Measurements from ENCODE around the gene USP28. TPM values are rescaled to one million over a fixed set of nuclear protein-coding genes. Genes with fewer than 3 reads are reported as not detected.

The USP28 gene
- polyA plus RNA-seq, 1 experiment, result 38.7 TPM

- no peak overlapping the region for H3K27ac ChIP-seq (ENCODE audit: low read depth, low read length)
- ChIA-PET POLR2A (no interaction called here), CTCF (interaction anchor here (1.8 to 4.0 kb wide), 2 partner anchors 33 to 35 kb away, joined by 5 to 23 read pairs; no protein-coding TSS in a partner anchor)
- H3K9me3 ChIP-seq (ENCODE audit: control insufficient read depth, insufficient read depth, low read length), result no peaks in the 10 kb centered on the region
- H3K4me3 ChIP-seq (ENCODE audit: low read depth, low read length), result no peak overlapping the region
- TF ChIP-seq, protein P1, sequence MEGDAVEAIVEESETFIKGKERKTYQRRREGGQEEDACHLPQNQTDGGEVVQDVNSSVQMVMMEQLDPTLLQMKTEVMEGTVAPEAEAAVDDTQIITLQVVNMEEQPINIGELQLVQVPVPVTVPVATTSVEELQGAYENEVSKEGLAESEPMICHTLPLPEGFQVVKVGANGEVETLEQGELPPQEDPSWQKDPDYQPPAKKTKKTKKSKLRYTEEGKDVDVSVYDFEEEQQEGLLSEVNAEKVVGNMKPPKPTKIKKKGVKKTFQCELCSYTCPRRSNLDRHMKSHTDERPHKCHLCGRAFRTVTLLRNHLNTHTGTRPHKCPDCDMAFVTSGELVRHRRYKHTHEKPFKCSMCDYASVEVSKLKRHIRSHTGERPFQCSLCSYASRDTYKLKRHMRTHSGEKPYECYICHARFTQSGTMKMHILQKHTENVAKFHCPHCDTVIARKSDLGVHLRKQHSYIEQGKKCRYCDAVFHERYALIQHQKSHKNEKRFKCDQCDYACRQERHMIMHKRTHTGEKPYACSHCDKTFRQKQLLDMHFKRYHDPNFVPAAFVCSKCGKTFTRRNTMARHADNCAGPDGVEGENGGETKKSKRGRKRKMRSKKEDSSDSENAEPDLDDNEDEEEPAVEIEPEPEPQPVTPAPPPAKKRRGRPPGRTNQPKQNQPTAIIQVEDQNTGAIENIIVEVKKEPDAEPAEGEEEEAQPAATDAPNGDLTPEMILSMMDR (IDR thresholded peaks at IDR 0.05; ENCODE audit: low read depth, low read length), result no peak
- no peak for DNase-seq (ENCODE audit: low read depth, low spot score)
- H3K27me3 ChIP-seq (ENCODE audit: control insufficient read depth, insufficient read depth, low read length), result no peaks in the 10 kb centered on the region
Observed at GRCh38 chr11:113831314-113831713, 44.1 kb downstream of the USP28 start.

GRCh38 chr11:113829751-113830150 lies 45.6 kb downstream of the USP28 start:
- ChIA-PET CTCF (interaction anchor here (1.4 kb wide), 2 partner anchors 32 to 33 kb away, joined by 3 to 4 read pairs; no protein-coding TSS in a partner anchor), POLR2A (no interaction called here)
- Histone ChIP-seq H3K9me3 (ENCODE audit: control insufficient read depth, insufficient read depth, low read length) (no peaks in the 10 kb centered on the region), H3K27me3 (ENCODE audit: control insufficient read depth, insufficient read depth, low read length) (no peaks in the 10 kb centered on the region), H3K4me3 (ENCODE audit: low read depth, low read length) (no peak overlapping the region), H3K27ac (ENCODE audit: low read depth, low read length) (no peak overlapping the region)
- TF ChIP-seq, protein P1 (IDR thresholded peaks at IDR 0.05; ENCODE audit: low read depth, low read length), result no peak
- no peak for DNase-seq (ENCODE audit: low read depth, low spot score)

DNA sequence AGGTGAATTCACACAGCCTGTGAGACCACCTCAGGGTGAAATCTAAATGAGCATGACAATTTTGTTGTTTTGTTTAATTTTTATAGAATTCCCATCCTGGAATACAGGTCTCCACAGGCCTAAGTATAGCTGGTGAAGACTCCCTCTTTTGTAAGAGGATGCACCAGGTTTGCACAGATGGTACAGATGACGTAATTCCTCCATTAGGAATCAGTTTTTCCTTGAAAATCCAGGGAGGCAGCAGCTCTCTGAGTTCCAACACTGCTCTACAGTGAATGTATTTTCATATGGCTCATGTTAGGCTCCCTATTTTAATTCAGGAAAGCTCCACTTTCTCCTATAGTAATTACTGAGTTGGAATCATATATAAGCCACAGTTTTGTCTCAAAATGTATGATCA lies 47.2 kb downstream of the USP28 start:
- ChIA-PET CTCF (interaction anchor here (1.2 kb wide), 1 partner anchor 32 kb away, joined by 3 read pairs; no protein-coding TSS in a partner anchor), POLR2A (no interaction called here)

GRCh38 chr11:113827477-113827876 lies 47.9 kb downstream of the USP28 start:
- no peak for DNase-seq (ENCODE audit: low read depth, low spot score)
- Histone ChIP-seq H3K9me3 (ENCODE audit: control insufficient read depth, insufficient read depth, low read length) (no peaks in the 10 kb centered on the region), H3K4me3 (ENCODE audit: low read depth, low read length) (no peak overlapping the region), H3K27ac (ENCODE audit: low read depth, low read length) (no peak overlapping the region), H3K27me3 (ENCODE audit: control insufficient read depth, insufficient read depth, low read length) (no peaks in the 10 kb centered on the region)
- TF ChIP-seq, protein P1 (IDR thresholded peaks at IDR 0.05; ENCODE audit: low read depth, low read length), result no peak
- POLR2A ChIA-PET, result no interaction called here
- CTCF ChIA-PET, result interaction anchor here (0.8 to 1.2 kb wide), 2 partner anchors 27 to 32 kb away, joined by 3 read pairs; no protein-coding TSS in a partner anchor

More for the DNA sequence above, 47.2 kb downstream of the USP28 start:
- Histone ChIP-seq H3K4me3 (ENCODE audit: low read depth, low read length) (no peak overlapping the region), H3K27me3 (ENCODE audit: control insufficient read depth, insufficient read depth, low read length) (no peaks in the 10 kb centered on the region), H3K27ac (ENCODE audit: low read depth, low read length) (no peak overlapping the region), H3K9me3 (ENCODE audit: control insufficient read depth, insufficient read depth, low read length) (no peaks in the 10 kb centered on the region)
- DNase-seq (ENCODE audit: low read depth, low spot score), result no peak
- TF ChIP-seq, protein P1 (IDR thresholded peaks at IDR 0.05; ENCODE audit: low read depth, low read length), result no peak

DNA sequence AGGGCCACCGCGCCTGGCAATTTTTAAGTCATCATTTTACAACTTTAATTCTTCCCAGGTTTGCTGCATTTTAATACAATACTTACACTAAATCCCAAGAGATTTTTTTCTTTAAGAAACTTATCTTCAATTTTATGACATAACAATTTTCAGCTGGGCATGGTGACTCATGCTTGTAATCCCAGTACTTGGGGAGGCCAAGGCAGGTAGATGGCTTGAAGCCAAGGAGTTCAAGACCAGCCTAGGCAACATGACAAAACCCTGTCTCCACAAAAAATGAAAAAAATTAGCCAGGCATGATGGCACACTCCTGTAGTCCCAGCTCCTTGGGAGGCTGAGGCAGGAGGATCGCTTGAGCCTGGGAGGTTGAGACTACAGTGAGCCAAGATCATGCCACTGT lies 56.9 kb downstream of the USP28 start:
- Histone ChIP-seq H3K9me3 (ENCODE audit: control insufficient read depth, insufficient read depth, low read length) (no peaks in the 10 kb centered on the region), H3K27ac (ENCODE audit: low read depth, low read length) (no peak overlapping the region), H3K27me3 (ENCODE audit: control insufficient read depth, insufficient read depth, low read length) (no peaks in the 10 kb centered on the region), H3K4me3 (ENCODE audit: low read depth, low read length) (no peak overlapping the region)
- ChIA-PET POLR2A (no interaction called here), CTCF (no interaction called here)
- TF ChIP-seq, protein P1 (IDR thresholded peaks at IDR 0.05; ENCODE audit: low read depth, low read length), result no peak
- DNase-seq (ENCODE audit: low read depth, low spot score), result no peak
